ENCODE measurements around the gene FAM25G. TPM values are rescaled to one million over a fixed set of nuclear protein-coding genes. Genes with fewer than 3 reads are reported as not detected.
"Not testable (repeated sequence)": the region's sequence is repeated elsewhere in the genome, so short reads cannot be mapped to it uniquely, and the experiment has no call there.

The FAM25G gene
- total and polyA plus RNA-seq, 2 of the 8 experiments (the other 6 are each of a cell fraction or from before 2014, with no cell fraction given): not detected

- H2AK5ac ChIP-seq (ENCODE audit: low read depth, low read length); H4K5ac ChIP-seq (ENCODE audit: insufficient read length, low read depth, low read length); DNase-seq (ENCODE audit: low read depth in 1 of 2, low spot score in 2 of 2); H3K14ac ChIP-seq (ENCODE audit: insufficient read length); H3K9me3 ChIP-seq (ENCODE audit: insufficient read depth in 2 of 2, low read depth in 1 of 2, low read length in 1 of 2); H3K27me3 ChIP-seq (replicated peaks in 1 of 4; ENCODE audit: control insufficient read depth in 3 of 4, extremely low read depth in 1 of 4, insufficient read depth in 3 of 4, low read length in 3 of 4); POLR2A ChIA-PET (ENCODE audit: partially characterized antibody); H4K20me1 ChIP-seq (replicated peaks in 1 of 2; ENCODE audit: control insufficient read depth in 1 of 2, insufficient read depth in 2 of 2, low read length in 2 of 2); H2BK20ac ChIP-seq (ENCODE audit: low read length); H3K9ac ChIP-seq (replicated peaks in 1 of 4; ENCODE audit: extremely low read depth in 1 of 4, low read depth in 3 of 4, low read length in 3 of 4); H2BK12ac ChIP-seq (ENCODE audit: low read depth, low read length); H3K56ac ChIP-seq (replicated peaks; ENCODE audit: insufficient read length, low read depth, low read length); H3K27ac ChIP-seq (ENCODE audit: low read depth, low read length); H3K79me2 ChIP-seq (ENCODE audit: control insufficient read depth in 1 of 2, insufficient read depth in 2 of 2, low read length in 2 of 2); CTCF ChIA-PET (ENCODE audit: partially characterized antibody); H3K23me2 ChIP-seq (ENCODE audit: low read depth, low read length); H3K18ac ChIP-seq (ENCODE audit: extremely low read depth, low read length); H4K8ac ChIP-seq (ENCODE audit: extremely low read depth, insufficient read depth, low read length); H3K4ac ChIP-seq (replicated peaks; ENCODE audit: insufficient read length, low read depth, low read length); H4K91ac ChIP-seq (replicated peaks; ENCODE audit: insufficient read length, low read length); H3K36me3 ChIP-seq (ENCODE audit: control insufficient read depth in 2 of 4, insufficient read depth in 4 of 4, low read length in 3 of 4); H2BK120ac ChIP-seq (replicated peaks; ENCODE audit: low read depth, low read length); H3K23ac ChIP-seq (ENCODE audit: insufficient read length); FAIRE-seq; H2BK5ac ChIP-seq (ENCODE audit: low read depth, low read length); H3K79me1 ChIP-seq (ENCODE audit: low read depth, low read length); H3K4me2 ChIP-seq (ENCODE audit: insufficient read depth in 1 of 2, low read depth in 2 of 2, low read length in 2 of 2); H3K4me1 ChIP-seq (replicated peaks in 1 of 4; ENCODE audit: control insufficient read depth in 3 of 4, insufficient read depth in 4 of 4, low read length in 3 of 4); H3K4me3 ChIP-seq (ENCODE audit: extremely low read depth in 1 of 4, insufficient read depth in 2 of 4, low read depth in 3 of 4, low read length in 4 of 4); H2BK15ac ChIP-seq (ENCODE audit: low read length); H2AFZ ChIP-seq (ENCODE audit: low read length): not testable (repeated sequence)
- no CpG with 5 or more reads among the region's 20 CpGs for WGBS, 2 experiments (ENCODE audit: extremely low coverage in 1 of 2, insufficient coverage in 1 of 2, insufficient read length in 1 of 2, insufficient replicate concordance in 2 of 2, low coverage in 1 of 2, low lambda C conversion rate in 2 of 2, missing lambda C conversion rate in 1 of 2)
These were observed 32.0 kb upstream of the FAM25G start, which contains the start of gene AGAP9 for GRCh38 chr10:47523475-47523874. Gene AGAP9, minus strand, starts transcription at chr10:47523638. Its CDS starts 112 bp downstream, at chr10:47523526.

- H3K18ac ChIP-seq (ENCODE audit: extremely low read depth, low read length); CTCF ChIA-PET (ENCODE audit: partially characterized antibody); H2AFZ ChIP-seq (ENCODE audit: low read length); H4K91ac ChIP-seq (replicated peaks; ENCODE audit: insufficient read length, low read length); H3K9ac ChIP-seq (replicated peaks in 1 of 4; ENCODE audit: extremely low read depth in 1 of 4, low read depth in 3 of 4, low read length in 3 of 4); H3K9me3 ChIP-seq (ENCODE audit: insufficient read depth in 2 of 2, low read depth in 1 of 2, low read length in 1 of 2); H2BK20ac ChIP-seq (ENCODE audit: low read length); H4K5ac ChIP-seq (ENCODE audit: insufficient read length, low read depth, low read length); H3K27ac ChIP-seq (ENCODE audit: low read depth, low read length); H4K8ac ChIP-seq (ENCODE audit: extremely low read depth, insufficient read depth, low read length); H3K23me2 ChIP-seq (ENCODE audit: low read depth, low read length); DNase-seq (ENCODE audit: low read depth in 1 of 2, low spot score in 2 of 2); H3K4me3 ChIP-seq (ENCODE audit: extremely low read depth in 1 of 4, insufficient read depth in 2 of 4, low read depth in 3 of 4, low read length in 4 of 4); H3K36me3 ChIP-seq (ENCODE audit: control insufficient read depth in 2 of 4, insufficient read depth in 4 of 4, low read length in 3 of 4); H2BK120ac ChIP-seq (replicated peaks; ENCODE audit: low read depth, low read length); H3K27me3 ChIP-seq (replicated peaks in 1 of 4; ENCODE audit: control insufficient read depth in 3 of 4, extremely low read depth in 1 of 4, insufficient read depth in 3 of 4, low read length in 3 of 4); H3K14ac ChIP-seq (ENCODE audit: insufficient read length); H3K79me1 ChIP-seq (ENCODE audit: low read depth, low read length); H3K4me1 ChIP-seq (replicated peaks in 1 of 4; ENCODE audit: control insufficient read depth in 3 of 4, insufficient read depth in 4 of 4, low read length in 3 of 4); H2BK5ac ChIP-seq (ENCODE audit: low read depth, low read length); H3K79me2 ChIP-seq (ENCODE audit: control insufficient read depth in 1 of 2, insufficient read depth in 2 of 2, low read length in 2 of 2); H2BK15ac ChIP-seq (ENCODE audit: low read length); H3K4ac ChIP-seq (replicated peaks; ENCODE audit: insufficient read length, low read depth, low read length); H4K20me1 ChIP-seq (replicated peaks in 1 of 2; ENCODE audit: control insufficient read depth in 1 of 2, insufficient read depth in 2 of 2, low read length in 2 of 2); H3K56ac ChIP-seq (replicated peaks; ENCODE audit: insufficient read length, low read depth, low read length); H2AK5ac ChIP-seq (ENCODE audit: low read depth, low read length); H3K23ac ChIP-seq (ENCODE audit: insufficient read length); H2BK12ac ChIP-seq (ENCODE audit: low read depth, low read length); H3K4me2 ChIP-seq (ENCODE audit: insufficient read depth in 1 of 2, low read depth in 2 of 2, low read length in 2 of 2); FAIRE-seq; POLR2A ChIA-PET (ENCODE audit: partially characterized antibody): not testable (repeated sequence)
- 92% methylated on average over 7 of the region's 9 CpGs; no CpG with 5 or more reads in 1 of the 2 experiments for WGBS, 2 experiments (ENCODE audit: extremely low coverage in 1 of 2, insufficient coverage in 1 of 2, insufficient read length in 1 of 2, insufficient replicate concordance in 2 of 2, low coverage in 1 of 2, low lambda C conversion rate in 2 of 2, missing lambda C conversion rate in 1 of 2)
These were observed 10.8 kb upstream of the FAM25G start for GRCh38 chr10:47502313-47502712.
